Breast epithelium (tissue), 3 donors: ENCODE measurements around the gene HRH4.

ENCODE experiments used
- CTCF ChIP-seq, 3 donors: fragments of 450-650 bp; IDR thresholded peaks; one replicate each; pipeline ENCODE4 v1.5.1; 2016 to 2017; ENCODE audit warnings: antibody characterized with exemption in 3 of 3, mild to moderate bottlenecking in 3 of 3, moderate library complexity in 3 of 3
- POLR2A ChIP-seq: fragments of 450-650 bp; IDR thresholded peaks from one replicate; pipeline ENCODE4 v1.6.1; 2016; ENCODE audit warnings: antibody characterized with exemption, mild to moderate bottlenecking, moderate library complexity
- POLR2AphosphoS5 ChIP-seq, 3 donors: sonication (generic); formaldehyde crosslinking; IDR thresholded peaks; one replicate each; pipeline ENCODE4 v1.6.1; 2017; ENCODE audit warnings: antibody characterized with exemption in 3 of 3

GRCh38 chr18:24429188-24429587, 31.2 kb upstream of the HRH4 start:
- TF ChIP-seq CTCF (IDR thresholded peaks at IDR 0.05) (no peak), POLR2A (no peak), POLR2AphosphoS5 (IDR thresholded peaks at IDR 0.05) (no peak)
